ENCODE data around the gene RRBP1.

RRBP1 gene

DNA sequence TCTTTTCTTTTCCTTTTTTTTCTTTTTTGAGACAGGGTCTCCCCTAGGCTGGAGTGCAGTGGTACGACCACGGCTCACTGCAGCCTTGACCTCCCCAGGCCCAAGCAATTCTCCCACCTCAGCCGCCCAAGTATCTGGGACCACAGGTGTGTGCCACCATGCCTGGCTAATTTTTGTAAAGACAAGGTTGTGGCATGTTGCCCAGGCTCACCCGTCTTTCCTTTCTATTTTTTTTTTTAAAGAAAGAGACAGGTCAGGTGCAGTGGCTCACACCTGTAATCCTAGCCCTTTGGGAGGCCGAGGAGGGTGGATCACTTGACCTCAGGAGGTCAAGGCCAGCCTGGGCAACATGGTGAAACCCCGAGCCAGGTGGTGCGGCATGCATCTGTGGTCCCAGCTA is 34.3 kb upstream of the RRBP1 start:
- TF ChIP-seq, protein P1, sequence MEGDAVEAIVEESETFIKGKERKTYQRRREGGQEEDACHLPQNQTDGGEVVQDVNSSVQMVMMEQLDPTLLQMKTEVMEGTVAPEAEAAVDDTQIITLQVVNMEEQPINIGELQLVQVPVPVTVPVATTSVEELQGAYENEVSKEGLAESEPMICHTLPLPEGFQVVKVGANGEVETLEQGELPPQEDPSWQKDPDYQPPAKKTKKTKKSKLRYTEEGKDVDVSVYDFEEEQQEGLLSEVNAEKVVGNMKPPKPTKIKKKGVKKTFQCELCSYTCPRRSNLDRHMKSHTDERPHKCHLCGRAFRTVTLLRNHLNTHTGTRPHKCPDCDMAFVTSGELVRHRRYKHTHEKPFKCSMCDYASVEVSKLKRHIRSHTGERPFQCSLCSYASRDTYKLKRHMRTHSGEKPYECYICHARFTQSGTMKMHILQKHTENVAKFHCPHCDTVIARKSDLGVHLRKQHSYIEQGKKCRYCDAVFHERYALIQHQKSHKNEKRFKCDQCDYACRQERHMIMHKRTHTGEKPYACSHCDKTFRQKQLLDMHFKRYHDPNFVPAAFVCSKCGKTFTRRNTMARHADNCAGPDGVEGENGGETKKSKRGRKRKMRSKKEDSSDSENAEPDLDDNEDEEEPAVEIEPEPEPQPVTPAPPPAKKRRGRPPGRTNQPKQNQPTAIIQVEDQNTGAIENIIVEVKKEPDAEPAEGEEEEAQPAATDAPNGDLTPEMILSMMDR (conservative IDR thresholded peaks at IDR 0.05; ENCODE audit: control insufficient read depth, insufficient read depth, low read depth, low read length), result no peak
- no peak for DNase-seq (ENCODE audit: low read depth)
- no peak overlapping the region for H3K4me3 ChIP-seq (ENCODE audit: control insufficient read depth, low read depth, low read length)

- TF ChIP-seq, protein P1 (conservative IDR thresholded peaks at IDR 0.05; ENCODE audit: control insufficient read depth, insufficient read depth, low read depth, low read length), result no peak
- no peak overlapping the region for H3K4me3 ChIP-seq (ENCODE audit: control insufficient read depth, low read depth, low read length)
- DNase-seq (ENCODE audit: low read depth), result no peak
Measured at GRCh38 chr20:17715075-17715474, 33.0 kb upstream of the RRBP1 start.

GRCh38 chr20:17714597-17714996 is 32.6 kb upstream of the RRBP1 start:
- H3K4me3 ChIP-seq (ENCODE audit: control insufficient read depth, low read depth, low read length), result no peak overlapping the region
- DNase-seq (ENCODE audit: low read depth), result no peak
- TF ChIP-seq, protein P1 (conservative IDR thresholded peaks at IDR 0.05; ENCODE audit: control insufficient read depth, insufficient read depth, low read depth, low read length), result no peak

DNA sequence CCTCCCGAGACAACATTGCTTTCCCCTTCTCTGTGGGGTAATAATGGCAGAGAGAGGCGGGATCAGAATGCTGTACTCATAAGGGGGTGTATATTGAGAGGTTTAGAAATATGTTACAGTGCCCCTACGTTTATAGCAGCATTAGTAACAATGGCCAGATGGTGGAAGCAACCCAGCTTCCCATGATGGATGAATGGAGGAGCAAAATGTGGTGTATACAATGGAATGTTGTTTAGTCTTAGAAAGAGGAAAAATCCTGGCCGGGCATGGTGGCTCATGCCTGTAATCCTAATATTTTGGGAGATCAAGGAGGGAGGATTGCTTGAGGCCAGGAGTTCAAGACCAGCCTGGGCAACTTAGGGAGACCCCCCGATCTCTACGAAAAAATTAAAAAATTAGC is 30.7 kb upstream of the RRBP1 start:
- no peak overlapping the region for H3K4me3 ChIP-seq (ENCODE audit: control insufficient read depth, low read depth, low read length)
- DNase-seq (ENCODE audit: low read depth), result no peak

DNA sequence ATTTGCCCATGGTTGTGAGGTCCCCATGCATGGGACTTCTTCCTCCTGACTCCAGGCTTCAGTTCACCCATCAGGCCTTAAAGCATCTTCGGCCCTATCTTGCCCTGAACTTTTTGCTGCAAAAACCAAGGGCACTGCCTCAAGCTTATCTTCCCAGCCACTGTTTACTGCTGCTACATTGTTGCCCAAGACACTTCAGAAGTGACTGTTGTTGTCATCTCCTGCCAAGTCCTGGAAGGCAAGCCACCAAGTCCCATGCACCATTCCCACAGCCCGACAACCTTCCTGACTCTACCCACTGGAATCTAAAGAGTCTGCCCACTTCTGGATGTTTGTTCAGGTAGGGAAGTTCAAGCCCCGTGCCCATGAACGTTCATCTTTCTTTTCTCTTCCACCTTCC is 30.2 kb upstream of the RRBP1 start:
- no peak for DNase-seq (ENCODE audit: low read depth)
- TF ChIP-seq, protein P1 (conservative IDR thresholded peaks at IDR 0.05; ENCODE audit: control insufficient read depth, insufficient read depth, low read depth, low read length), result no peak
- H3K4me3 ChIP-seq (ENCODE audit: control insufficient read depth, low read depth, low read length), result no peak overlapping the region

More for the DNA sequence above, 30.7 kb upstream of the RRBP1 start:
- TF ChIP-seq, protein P1 (conservative IDR thresholded peaks at IDR 0.05; ENCODE audit: control insufficient read depth, insufficient read depth, low read depth, low read length), result no peak

DNA sequence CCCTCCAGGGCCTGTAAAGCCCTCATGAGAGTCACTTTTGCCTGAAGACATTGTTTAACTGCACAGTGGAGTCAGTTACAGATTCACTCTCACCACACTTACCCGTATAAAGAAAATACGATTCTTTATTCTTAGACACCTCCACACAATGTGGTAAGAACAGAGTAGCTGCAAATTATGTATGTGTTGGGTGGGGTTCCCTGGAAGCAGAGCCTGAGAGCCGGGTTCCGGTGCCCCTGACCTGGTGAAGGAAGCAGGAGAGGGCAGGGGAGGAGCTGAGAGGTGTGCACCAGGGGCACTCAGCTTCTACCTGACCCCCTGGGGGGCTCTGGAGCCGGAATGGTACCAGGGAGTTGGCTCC is 29.2 kb upstream of the RRBP1 start:
- TF ChIP-seq, protein P1 (conservative IDR thresholded peaks at IDR 0.05; ENCODE audit: control insufficient read depth, insufficient read depth, low read depth, low read length), result no peak

More for the DNA sequence above, 29.2 kb upstream of the RRBP1 start:
- no peak for DNase-seq (ENCODE audit: low read depth)
- no peak overlapping the region for H3K4me3 ChIP-seq (ENCODE audit: control insufficient read depth, low read depth, low read length)

Data from fibroblast of mammary gland (primary cell).